OCI-LY3 (cell line): ENCODE data around the gene TSTD2.

Experiments
- H2AFZ ChIP-seq: fragments of 200-600, 300-600 bp; shearing (Covaris generic); 2 replicates; pipeline ENCODE4 v1.6.0; 2014; ENCODE audit warnings: antibody characterized with exemption, low read depth, low read length
- H3K27ac ChIP-seq: fragments of 200-600, 300-600 bp; sonication (generic); 2 replicates; pipeline ENCODE4 v1.5.1; 2014; ENCODE audit warnings: mild to moderate bottlenecking, low read length, moderate library complexity, mixed read lengths
- H3K27me3 ChIP-seq: fragments of 200-600, 300-600 bp; sonication (generic); 2 replicates; pipeline ENCODE4 v1.6.1; 2014; ENCODE audit warnings: low read depth, low read length, mixed read lengths
- H3K36me3 ChIP-seq: fragments of 200-600, 300-600 bp; sonication (generic); replicated peaks from 2 replicates; pipeline ENCODE3; 2014; ENCODE audit warnings: low read depth, low read length, mixed read lengths
- H3K4me1 ChIP-seq: fragments of 300-600, 200-600 bp; sonication (generic); 2 replicates; pipeline ENCODE4 v1.6.1; 2014; ENCODE audit warnings: low read length, mixed read lengths
- H3K4me2 ChIP-seq: fragments of 200-600, 300-600 bp; sonication (generic); 2 replicates; pipeline ENCODE4 v1.6.1; 2014; ENCODE audit warnings: low read length, mixed read lengths
- H3K4me3 ChIP-seq: fragments of 300-600, 200-600 bp; sonication (generic); 2 replicates; pipeline ENCODE4 v1.5.1; 2014; ENCODE audit warnings: antibody characterized with exemption, mild to moderate bottlenecking, low read length, moderate library complexity
- H3K79me2 ChIP-seq: fragments of 300-600, 200-600 bp; shearing (Covaris generic); 2 replicates; pipeline ENCODE4 v1.6.1; 2014; ENCODE audit warnings: mild to moderate bottlenecking, low read length, mixed read lengths
- H3K9ac ChIP-seq: fragments of 300-600, 200-600 bp; shearing (Covaris generic); 2 replicates; pipeline ENCODE4 v1.6.0; 2014; ENCODE audit warnings: mild to moderate bottlenecking, low read length, moderate library complexity
- H3K9me3 ChIP-seq: fragments of 200-600, 300-600 bp; shearing (Covaris generic); 2 replicates; pipeline ENCODE4 v1.6.1; 2014; ENCODE audit warnings: low read length, mixed read lengths; ENCODE audit not compliant: insufficient read depth
- H4K20me1 ChIP-seq: fragments of 200-600, 300-600 bp; sonication (generic); 2 replicates; pipeline ENCODE4 v1.6.1; 2016; ENCODE audit warnings: low read length, mixed read lengths; ENCODE audit not compliant: insufficient read depth
- CTCF ChIP-seq: fragments of 200-600, 300-600 bp; sonication (generic); IDR thresholded peaks from 2 replicates; pipeline ENCODE4 v1.5.1; 2014; ENCODE audit warnings: antibody characterized with exemption, low read length, low read depth
- EZH2phosphoT487 ChIP-seq: fragments of 200-600 bp; shearing (Covaris generic); IDR thresholded peaks from 2 replicates; pipeline ENCODE4 v1.6.1; 2018; ENCODE audit warnings: antibody characterized with exemption, mixed run types, low read depth

The TSTD2 gene

GRCh38 chr9:97659771-97660170 is 26.6 kb upstream of the TSTD2 start:
- no peak overlapping the region for H3K4me2 ChIP-seq
- no peaks in the 10 kb centered on the region for H4K20me1 ChIP-seq
- H3K4me1 ChIP-seq: no peaks in the 10 kb centered on the region
- no peak overlapping the region for H3K4me3 ChIP-seq
- H3K79me2 ChIP-seq: no peaks in the 10 kb centered on the region
- H2AFZ ChIP-seq: no peak overlapping the region
- no peaks in the 10 kb centered on the region for H3K9me3 ChIP-seq
- no peaks in the 10 kb centered on the region for H3K27me3 ChIP-seq
- peaks cover 76% of the 10 kb centered on the region for H3K36me3 ChIP-seq
- TF ChIP-seq EZH2phosphoT487 (no peak), CTCF (no peak)
- H3K9ac ChIP-seq: no peak overlapping the region
- H3K27ac ChIP-seq: no peak overlapping the region

- no peak overlapping the region for H3K9ac ChIP-seq
- H3K36me3 ChIP-seq: peaks cover 78% of the 10 kb centered on the region
- H3K27me3 ChIP-seq: no peaks in the 10 kb centered on the region
- H3K9me3 ChIP-seq: no peaks in the 10 kb centered on the region
- H4K20me1 ChIP-seq: no peaks in the 10 kb centered on the region
- H3K79me2 ChIP-seq: no peaks in the 10 kb centered on the region
- H3K27ac ChIP-seq: no peak overlapping the region
- TF ChIP-seq CTCF (no peak), EZH2phosphoT487 (no peak)
- H3K4me3 ChIP-seq: no peak overlapping the region
- H3K4me1 ChIP-seq: no peaks in the 10 kb centered on the region
- no peak overlapping the region for H3K4me2 ChIP-seq
- H2AFZ ChIP-seq: no peak overlapping the region
Measured at GRCh38 chr9:97658707-97659106, 25.5 kb upstream of the TSTD2 start.

- no peaks in the 10 kb centered on the region for H3K4me1 ChIP-seq
- no peak overlapping the region for H2AFZ ChIP-seq
- no peaks in the 10 kb centered on the region for H3K27me3 ChIP-seq
- no peak for TF ChIP-seq CTCF
- no peak for TF ChIP-seq EZH2phosphoT487
- no peaks in the 10 kb centered on the region for H3K79me2 ChIP-seq
- H3K27ac ChIP-seq: no peak overlapping the region
- no peaks in the 10 kb centered on the region for H4K20me1 ChIP-seq
- no peak overlapping the region for H3K4me3 ChIP-seq
- no peak overlapping the region for H3K9ac ChIP-seq
- H3K9me3 ChIP-seq: no peaks in the 10 kb centered on the region
- peaks cover 72% of the 10 kb centered on the region for H3K36me3 ChIP-seq
- H3K4me2 ChIP-seq: no peak overlapping the region
Measured at GRCh38 chr9:97651646-97652045, 18.5 kb upstream of the TSTD2 start.

- H3K9ac ChIP-seq: no peak overlapping the region
- no peak overlapping the region for H3K4me3 ChIP-seq
- peaks cover 70% of the 10 kb centered on the region for H3K36me3 ChIP-seq
- H3K4me2 ChIP-seq: no peak overlapping the region
- 0 out of 2 replicates have a peak, but pooled peaks cover 6% of the 10 kb centered on the region for H3K79me2 ChIP-seq
- H3K27ac ChIP-seq: no peak overlapping the region
- H3K9me3 ChIP-seq: no peaks in the 10 kb centered on the region
- TF ChIP-seq CTCF (no peak), EZH2phosphoT487 (no peak)
- H4K20me1 ChIP-seq: 0 out of 2 replicates have a peak, but pooled peaks cover 3% of the 10 kb centered on the region
- no peaks in the 10 kb centered on the region for H3K4me1 ChIP-seq
- no peaks in the 10 kb centered on the region for H3K27me3 ChIP-seq
- no peak overlapping the region for H2AFZ ChIP-seq
Measured at GRCh38 chr9:97647996-97648395, 14.8 kb upstream of the TSTD2 start.
